Stimulated activated CD8-positive, alpha-beta memory T cell treated with anti-CD3 and anti-CD28 coated beads, Interleukin-12 subunit alpha, Interleukin-12 subunit beta, amount 100 ng/mL, for 1 hour (primary cell): Measurements from ENCODE around the gene WWOX.

ENCODE experiments used
- DNase-seq: peaks from one replicate; pipeline ENCODE4 v3.0.0-alpha.2; 2020; ENCODE audit warnings: low read depth

WWOX gene

DNA sequence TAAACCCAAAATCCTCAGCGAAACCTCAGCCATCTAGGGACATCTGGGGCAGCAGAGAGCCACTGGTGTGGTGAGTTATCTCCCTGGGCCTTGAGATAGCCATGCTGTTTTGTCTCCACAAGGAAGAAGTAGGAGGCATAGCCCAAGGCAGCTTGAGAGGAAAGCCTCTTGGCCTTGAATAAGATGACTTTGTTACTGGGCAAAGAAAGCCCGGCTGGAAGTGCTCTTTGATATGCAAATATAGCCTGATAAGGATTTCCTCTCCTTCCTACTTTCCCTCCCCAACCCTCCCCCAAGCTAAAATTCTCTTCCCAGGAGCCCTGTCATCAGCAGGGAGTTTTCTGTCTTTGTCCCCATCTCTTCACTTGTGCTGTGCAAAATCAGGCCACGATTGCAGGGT lies 806.7 kb downstream of the WWOX start:
- DNase-seq: no peak

DNA sequence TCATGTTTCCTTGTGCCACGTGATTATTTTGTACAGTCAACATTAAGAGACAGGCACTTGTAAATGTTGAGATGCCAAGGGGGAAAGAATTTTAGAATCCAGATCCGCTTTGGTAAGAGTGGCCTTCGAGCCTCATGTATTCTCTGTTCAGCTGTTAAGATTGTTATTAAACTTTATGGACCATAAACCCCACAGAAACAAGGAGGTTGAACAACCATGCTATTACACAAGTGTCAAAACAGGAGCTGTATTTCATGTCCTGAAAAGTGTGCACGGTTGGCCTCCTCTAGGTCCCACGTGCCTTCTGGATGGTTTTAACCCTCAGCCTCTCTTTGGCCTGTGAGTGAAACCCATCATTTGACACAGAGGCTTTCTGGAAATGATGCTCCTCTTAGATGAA lies 809.8 kb downstream of the WWOX start:
- no peak for DNase-seq

DNA sequence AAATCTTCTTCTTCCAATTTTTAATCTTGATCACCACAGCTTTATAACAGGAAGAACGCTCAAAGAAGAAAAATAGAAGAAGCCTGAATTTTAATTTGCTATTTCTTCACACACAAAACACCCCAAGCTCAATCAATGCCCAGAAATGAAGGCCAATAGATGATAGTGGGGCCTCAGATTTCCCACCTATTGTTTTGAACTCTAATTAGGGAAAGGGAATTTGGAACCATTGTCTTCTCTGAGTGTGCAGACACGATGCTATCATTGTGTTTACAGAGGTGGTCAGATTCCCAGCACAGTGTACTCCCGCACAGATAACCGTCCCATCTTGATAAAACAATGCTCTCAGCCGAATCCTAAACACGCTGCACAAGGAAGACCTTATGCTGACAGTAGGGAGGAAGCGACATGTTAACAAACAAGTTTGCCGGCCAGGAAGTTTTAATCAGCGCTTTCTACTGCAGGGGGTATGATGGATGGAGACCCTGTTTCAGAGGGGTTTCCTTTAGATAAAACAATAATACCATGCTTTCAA lies 816.4 kb downstream of the WWOX start:
- DNase-seq: no peak

DNA sequence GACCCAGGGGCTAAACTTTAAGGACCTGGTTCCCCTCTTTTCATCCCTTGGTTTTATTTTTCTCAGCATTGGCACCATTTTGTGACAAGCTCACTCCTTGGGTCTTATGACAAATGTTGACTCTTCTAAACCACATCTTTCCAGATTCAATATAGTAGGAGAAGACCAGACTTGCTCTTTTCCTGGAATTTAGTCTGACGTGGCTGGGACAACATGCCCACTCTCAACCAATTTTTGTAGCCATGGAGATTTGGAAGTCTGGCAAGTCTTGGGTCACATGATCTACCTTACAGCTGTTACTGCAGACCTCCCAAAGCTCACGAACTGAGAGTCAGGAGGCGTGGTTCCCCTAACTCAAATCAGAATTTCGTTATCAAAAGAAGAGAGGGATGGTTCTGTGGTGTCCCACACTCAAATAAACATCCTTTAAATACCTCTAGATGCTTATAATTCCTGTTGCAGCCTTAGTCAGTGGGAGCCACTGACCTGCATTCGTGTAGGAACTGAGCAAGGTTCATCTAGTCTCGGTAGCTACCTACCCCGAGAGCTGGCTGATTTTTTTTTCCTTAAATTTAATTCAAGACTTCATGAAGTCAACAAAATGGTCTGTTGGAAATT lies 817.6 kb downstream of the WWOX start:
- DNase-seq: no peak

- DNase-seq: no peak
Observed at GRCh38 chr16:78918805-78919305, 819.4 kb downstream of the WWOX start.

DNA sequence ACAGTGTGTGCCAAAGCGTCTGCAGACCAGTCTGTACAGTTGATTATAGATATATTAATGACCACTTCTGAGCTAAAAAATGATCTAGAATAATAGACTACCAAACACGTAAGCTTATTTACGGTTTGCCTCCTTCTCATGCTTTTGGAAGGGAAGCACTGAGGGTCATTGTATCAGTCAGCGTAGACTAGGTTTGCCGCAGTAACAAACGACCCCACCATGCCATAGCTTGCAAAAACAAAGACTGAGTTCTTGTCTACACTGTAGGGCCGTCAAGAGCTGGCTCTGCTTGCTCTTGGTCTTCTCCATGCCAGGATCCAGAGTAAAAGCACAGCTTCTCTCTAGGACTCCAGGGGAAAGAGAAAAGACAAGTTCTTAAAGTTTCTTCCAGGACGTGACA lies 820.4 kb downstream of the WWOX start:
- no peak for DNase-seq

GRCh38 chr16:78920621-78921020 lies 821.2 kb downstream of the WWOX start:
- DNase-seq: no peak

DNA sequence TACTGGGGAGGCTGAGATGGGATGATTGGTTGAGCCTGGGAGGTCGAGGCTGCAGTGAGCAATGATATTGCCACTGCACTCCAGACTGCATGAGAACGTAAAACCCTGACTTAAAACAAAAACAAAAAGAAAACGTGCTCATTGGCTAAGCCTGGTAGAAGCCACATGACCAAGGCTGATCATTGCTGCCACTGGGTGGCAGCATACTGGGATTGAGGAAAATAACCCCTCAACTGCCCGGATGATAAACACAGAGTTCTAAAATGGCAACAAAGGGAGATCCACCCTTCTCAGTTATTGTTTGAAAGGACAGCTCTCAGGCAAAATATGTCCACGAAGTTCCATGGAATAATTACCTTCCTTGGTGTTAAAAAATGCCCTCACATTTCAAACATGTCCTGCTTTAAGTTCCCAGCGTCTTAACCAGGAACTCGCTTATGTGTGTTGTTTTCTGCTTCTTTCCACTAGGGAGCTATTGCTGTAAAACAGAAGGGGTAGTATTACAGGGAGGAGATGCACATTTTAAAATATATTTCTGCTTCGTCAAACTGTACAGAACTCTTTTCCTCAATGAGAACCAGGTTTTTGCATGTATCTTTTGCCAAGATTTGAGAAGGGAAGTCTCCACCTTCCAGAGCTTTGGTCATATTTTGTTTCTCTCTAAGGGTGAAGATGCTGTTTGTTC lies 825.8 kb downstream of the WWOX start:
- DNase-seq: peak; percentile 1

GRCh38 chr16:78926723-78927210 lies 827.3 kb downstream of the WWOX start:
- no peak for DNase-seq

DNA sequence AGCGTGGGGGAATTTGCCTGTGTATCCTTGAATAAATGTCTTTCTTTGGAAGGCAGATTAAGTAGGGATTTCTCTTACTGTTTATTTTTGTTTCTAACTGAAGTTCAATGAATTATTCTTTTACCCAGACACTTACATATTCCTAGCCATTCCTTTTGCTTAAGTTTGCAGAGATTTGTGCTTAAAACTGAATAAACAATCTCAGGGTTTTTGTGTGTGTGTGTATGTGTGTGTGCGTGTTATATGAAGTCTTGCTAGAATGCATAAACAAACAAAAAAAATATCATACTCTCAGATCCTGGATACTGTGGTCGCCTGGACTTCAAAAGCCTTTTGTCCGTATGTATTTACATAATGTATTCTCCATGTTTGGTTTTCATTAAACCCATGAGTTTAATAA lies 828.3 kb downstream of the WWOX start:
- no peak for DNase-seq

DNA sequence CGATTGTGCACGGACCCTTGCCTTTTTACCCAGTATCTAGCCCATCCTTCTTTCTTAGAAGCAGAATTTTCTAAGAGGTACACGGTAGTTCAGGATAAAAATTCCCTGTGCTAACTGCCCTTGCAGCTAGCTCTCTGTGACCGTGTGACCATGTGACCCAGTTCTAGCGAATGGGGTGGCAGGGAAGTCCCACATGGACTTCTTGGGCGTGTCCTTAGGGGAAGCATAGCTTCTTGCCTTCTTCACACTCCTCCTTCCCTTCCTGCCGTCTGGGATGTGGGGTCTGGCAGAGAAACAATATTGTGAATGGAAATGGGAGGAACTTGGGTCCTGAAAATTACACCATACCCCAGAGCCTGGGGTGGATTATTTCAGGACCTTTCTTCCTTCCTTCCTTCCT lies 830.4 kb downstream of the WWOX start:
- DNase-seq: no peak

GRCh38 chr16:78930561-78930960 lies 831.1 kb downstream of the WWOX start:
- no peak for DNase-seq

GRCh38 chr16:78931267-78931666 lies 831.8 kb downstream of the WWOX start:
- DNase-seq: no peak

GRCh38 chr16:78931678-78932077 lies 832.2 kb downstream of the WWOX start:
- DNase-seq: no peak

DNA sequence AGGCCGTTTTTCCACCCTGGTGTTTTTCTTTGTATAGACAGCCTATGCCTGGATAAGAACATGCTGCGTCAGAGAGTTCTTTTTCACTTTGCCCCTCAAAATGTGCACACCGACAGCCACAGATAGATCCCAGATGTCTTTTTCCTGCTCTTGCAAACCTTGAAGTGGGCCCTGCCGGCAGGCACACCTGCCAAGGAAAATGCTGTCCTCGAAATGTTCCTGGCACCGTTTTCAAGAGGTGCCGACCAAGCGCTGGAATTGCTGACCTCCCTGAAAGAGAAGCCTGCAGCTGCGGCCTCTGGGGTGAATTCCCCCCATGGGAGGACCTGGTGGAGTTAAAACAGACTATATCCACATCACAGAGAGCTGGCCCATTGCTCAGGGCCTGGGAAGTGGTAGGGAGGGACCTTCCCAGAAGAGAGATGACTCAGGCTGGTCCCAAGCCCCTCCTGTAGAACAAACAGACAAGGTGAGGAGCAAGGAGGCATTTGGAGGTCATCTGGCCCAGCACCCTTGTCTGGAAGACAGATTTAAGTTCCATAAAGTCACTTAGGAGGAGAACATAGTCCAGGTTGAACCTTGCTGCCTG lies 833.0 kb downstream of the WWOX start:
- no peak for DNase-seq

- no peak for DNase-seq
Observed at GRCh38 chr16:78936060-78936459, 836.6 kb downstream of the WWOX start.

DNA sequence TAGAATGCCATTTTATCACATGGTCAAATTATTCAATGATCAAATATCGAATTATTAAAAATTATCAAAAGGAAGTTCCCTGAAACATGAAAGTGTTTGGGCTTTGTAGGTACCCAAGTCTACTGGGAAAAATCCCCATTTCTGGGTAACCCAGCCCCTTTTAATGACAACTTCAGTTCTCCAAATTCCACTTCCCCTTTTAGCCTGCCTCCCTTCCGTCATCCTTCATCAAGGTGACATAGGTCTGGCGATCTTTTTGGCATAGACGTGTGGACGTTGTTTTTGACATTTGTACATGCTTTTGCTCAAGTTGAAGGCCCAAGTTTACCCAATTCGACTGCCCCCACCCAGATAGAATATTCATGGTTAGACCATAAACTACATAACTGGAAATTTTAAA lies 840.1 kb downstream of the WWOX start:
- DNase-seq: no peak

GRCh38 chr16:78942625-78943245 lies 843.3 kb downstream of the WWOX start:
- DNase-seq: no peak

GRCh38 chr16:78945336-78945735 lies 845.9 kb downstream of the WWOX start:
- no peak for DNase-seq

DNA sequence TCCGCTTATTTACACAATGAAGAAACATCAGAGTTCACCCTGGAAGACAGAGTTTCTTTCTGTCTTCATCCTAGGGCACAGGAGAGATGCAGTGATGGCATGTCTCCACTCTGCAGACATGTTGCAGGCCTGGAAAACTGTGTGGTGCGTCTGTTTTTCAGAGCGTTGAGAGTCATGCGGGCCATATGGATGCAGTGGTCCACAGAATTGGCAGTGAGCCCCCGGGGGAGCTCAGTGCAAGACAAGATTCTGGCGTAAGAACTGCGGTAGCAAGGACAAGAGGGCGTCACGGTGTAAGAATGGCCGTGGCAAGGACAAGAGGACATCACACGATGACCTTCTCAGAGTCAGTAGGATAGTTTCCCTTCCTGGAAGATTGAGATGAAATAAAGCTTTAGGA lies 847.1 kb downstream of the WWOX start:
- DNase-seq: no peak

GRCh38 chr16:78950768-78951167 lies 851.3 kb downstream of the WWOX start:
- DNase-seq: no peak

- no peak for DNase-seq
Observed at GRCh38 chr16:78952630-78953029, 853.2 kb downstream of the WWOX start.

DNA sequence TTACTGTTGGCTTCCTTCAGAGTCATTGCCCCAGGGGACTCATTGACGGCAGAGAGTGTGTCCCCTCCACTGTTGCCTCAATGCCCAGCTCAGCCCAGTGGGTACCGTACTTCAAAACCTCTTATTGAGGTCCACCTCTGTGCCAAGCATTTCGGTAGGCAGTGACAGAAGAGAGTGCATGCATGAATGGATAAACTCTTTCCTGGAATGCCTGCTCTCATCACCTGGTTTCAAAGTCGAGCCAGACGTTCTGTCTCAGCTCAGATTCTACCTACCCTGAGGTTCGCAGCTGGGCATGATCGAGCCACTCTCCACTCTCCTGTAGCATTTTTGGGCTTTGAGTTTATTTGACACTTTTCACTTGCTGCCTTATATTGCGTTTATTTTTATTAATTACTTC lies 854.1 kb downstream of the WWOX start:
- no peak for DNase-seq
